Fibroblast of villous mesenchyme (primary cell): ENCODE results near the gene CD8A. TPM values are rescaled to one million over a fixed set of nuclear protein-coding genes. Genes with fewer than 3 reads are reported as not detected.

Experiments used
- DNase-seq: peaks from one replicate; pipeline ENCODE4 v3.0.0-alpha.2; 2010; ENCODE audit warnings: low read depth
- H3K4me3 ChIP-seq: 2 replicates; pipeline ENCODE4 v1.5.1; 2011; ENCODE audit warnings: low read depth, mild to moderate bottlenecking, low read length
- total RNA-seq: library from RNA; depleted of rRNA; stranded (reverse); fragments of >200 nt; gene quantifications from 2 replicates; pipeline ENCODE4 v1.2.3, GENCODE V29; 2012
- TF ChIP-seq, protein P1 (sequence below): IDR thresholded peaks from 2 replicates; pipeline ENCODE4 v1.5.1; 2012; ENCODE audit warnings: low read depth, mild to moderate bottlenecking, low read length; ENCODE audit not compliant: insufficient read depth

Gene CD8A
- total RNA-seq, 1 donor: not detected

DNA sequence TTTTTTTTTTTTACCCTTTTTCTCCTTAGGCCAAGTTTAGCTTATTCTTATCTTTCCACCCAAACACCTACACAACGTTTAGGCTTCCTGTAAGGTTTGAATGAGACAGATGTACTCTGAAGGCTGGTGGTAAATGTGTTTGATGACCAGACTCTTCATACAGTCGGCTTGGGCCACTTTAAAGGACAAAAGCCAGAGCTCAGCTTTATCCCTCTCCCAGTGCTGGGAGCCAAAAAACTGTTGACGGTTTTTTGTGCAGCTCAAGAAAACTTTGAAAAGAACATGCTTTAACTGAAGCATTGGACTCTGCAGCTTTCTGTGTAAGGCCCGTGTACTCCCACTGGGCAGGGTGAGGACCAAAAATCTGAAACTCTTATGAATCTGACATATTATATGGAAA lies 15.4 kb downstream of the CD8A start:
- DNase-seq: no peak
- TF ChIP-seq, protein P1, sequence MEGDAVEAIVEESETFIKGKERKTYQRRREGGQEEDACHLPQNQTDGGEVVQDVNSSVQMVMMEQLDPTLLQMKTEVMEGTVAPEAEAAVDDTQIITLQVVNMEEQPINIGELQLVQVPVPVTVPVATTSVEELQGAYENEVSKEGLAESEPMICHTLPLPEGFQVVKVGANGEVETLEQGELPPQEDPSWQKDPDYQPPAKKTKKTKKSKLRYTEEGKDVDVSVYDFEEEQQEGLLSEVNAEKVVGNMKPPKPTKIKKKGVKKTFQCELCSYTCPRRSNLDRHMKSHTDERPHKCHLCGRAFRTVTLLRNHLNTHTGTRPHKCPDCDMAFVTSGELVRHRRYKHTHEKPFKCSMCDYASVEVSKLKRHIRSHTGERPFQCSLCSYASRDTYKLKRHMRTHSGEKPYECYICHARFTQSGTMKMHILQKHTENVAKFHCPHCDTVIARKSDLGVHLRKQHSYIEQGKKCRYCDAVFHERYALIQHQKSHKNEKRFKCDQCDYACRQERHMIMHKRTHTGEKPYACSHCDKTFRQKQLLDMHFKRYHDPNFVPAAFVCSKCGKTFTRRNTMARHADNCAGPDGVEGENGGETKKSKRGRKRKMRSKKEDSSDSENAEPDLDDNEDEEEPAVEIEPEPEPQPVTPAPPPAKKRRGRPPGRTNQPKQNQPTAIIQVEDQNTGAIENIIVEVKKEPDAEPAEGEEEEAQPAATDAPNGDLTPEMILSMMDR: no peak
- no peak overlapping the region for H3K4me3 ChIP-seq

DNA sequence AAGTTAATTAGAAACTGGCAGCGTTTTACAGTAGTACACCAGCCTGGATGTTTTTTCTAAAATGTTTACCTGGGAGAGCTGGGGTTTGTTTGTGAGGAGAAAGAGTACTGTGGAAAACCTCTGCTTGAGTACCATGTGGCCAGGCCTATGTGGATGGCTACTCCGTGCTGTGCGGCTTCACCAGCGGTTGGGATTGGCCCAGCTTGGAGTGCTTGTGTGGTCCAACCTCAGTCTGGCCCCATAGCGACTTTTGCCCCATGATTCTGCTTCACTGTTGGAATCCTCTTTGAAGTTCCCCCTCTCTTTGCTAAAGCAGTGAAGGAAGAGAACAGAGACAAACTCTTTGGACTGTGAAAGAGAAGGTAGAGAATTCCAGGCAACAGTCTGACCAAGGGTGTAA lies 15.9 kb downstream of the CD8A start:
- TF ChIP-seq, protein P1: no peak
- no peak overlapping the region for H3K4me3 ChIP-seq
- no peak for DNase-seq

DNA sequence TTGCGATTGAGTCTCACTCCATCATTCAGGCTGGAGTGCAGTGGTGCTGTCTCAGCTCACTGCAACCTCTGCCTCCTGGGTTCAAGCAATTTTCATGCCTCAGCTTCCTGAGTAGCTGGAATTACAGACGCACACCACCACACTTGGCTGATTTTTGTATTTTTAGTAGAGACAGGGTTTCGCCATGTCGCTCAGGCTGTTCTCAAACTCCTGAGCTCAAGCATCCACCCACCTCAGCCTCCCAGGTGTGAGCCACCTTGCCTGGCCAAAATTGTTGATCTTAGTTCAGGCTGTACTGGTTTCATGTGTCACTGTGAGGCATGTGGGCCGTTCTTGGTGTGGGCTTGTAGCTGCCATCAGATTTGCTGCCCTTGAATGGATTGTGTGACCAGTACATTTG lies 18.1 kb downstream of the CD8A start:
- DNase-seq: no peak
- TF ChIP-seq, protein P1: no peak
- no peak overlapping the region for H3K4me3 ChIP-seq

DNA sequence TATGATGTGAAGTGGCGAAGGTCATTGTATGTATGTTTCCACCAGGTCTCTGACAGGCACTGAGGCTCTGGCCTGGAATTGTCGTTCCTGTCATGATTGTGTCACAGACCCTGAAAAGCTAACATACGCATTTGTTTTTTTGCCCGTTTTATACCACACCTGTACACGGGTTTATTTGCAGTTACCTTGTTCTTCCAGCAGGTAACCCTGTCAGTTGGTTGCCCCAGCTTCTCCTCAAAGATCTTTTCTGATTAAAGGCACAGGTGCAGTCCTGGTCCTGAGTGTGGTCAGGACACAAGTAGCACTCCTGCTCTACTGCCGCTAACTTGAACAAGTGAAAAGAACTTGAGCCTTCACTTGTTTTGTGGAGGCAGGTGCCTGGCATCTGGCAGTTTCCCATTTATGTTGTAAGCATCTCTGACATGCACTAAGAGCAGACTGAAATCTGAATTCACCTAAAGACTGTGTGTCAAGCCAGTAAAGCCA lies 19.9 kb downstream of the CD8A start:
- no peak for DNase-seq
- TF ChIP-seq, protein P1: no peak
- no peak overlapping the region for H3K4me3 ChIP-seq

DNA sequence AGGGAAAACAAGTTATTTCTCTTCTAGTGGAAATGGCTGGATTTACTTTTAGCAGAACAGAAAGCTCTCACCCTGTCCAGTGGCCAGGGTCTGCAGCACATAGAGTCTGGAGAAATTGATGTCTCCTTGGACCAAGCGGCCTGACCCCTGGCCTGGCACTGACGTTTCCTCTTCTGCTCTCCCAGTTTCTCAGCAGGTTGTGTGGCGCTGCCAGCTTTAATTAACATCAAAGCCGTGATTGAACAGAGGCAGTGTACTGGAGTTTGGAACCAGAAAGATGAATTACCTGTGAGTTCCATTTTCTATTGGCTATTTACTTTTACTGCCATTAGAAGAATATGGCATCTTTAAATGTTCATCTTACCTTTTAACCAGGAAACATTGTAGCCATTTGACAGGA lies 20.9 kb downstream of the CD8A start:
- TF ChIP-seq, protein P1: no peak
- no peak for DNase-seq
- H3K4me3 ChIP-seq: no peak overlapping the region

DNA sequence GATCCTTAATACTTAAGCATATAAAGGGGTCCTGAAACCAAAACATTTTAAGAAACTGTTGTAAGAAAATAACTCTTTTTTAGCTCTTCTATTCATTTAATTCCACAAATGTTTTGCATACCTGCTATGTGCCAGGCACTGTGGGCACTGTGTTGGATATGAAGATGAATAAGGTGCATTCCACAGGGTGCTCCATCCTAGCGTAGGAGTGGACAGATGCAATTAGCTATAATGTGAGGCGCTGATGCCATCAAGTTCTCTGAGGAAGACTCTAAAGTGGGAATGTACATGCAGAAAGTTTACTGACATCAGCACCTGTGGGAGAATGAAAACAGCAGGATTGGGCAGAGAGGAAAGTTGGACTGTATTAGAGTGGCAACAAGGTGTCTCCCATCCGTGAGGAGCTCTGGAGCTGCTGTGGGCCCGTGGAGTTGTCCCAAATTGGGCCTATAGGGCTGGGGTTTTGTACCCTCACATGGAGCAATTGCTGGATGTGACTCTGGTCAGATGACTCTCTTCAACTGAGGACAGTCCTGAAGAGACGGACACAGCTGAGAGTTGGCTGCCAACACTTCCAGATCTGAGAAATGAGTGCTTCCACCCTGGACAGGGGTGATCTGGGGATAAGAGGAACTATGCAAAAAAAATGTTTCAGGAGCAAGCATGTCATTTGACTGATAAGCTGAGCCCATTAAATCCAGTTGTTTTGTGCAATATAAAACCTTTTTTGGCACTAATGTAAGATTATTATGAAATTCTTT lies 22.3 kb downstream of the CD8A start:
- no peak overlapping the region for H3K4me3 ChIP-seq
- TF ChIP-seq, protein P1: no peak
- no peak for DNase-seq

DNA sequence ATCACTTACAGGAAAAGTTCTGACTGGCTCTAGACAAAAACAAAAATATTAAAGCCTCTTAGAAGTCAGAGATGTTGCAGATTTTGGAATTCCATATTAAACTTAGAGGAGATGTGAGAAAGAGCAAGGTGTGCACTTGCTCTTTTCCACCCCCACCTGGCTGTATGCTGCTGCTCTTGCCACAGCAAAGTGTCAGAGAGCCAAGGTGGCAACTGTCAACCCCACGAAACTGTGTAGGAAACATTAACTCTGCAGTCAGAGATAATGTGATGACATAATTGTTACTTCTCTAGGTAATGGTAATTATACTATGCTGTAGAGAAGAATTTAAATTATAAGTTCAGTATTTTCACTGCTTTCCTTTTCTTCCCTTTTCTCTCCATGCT lies 25.4 kb downstream of the CD8A start:
- TF ChIP-seq, protein P1: no peak
- H3K4me3 ChIP-seq: no peak overlapping the region
- DNase-seq: no peak
